ENCODE data around the gene ANKS1B.
"Not testable (repeated sequence)": the region's sequence is repeated elsewhere in the genome, so short reads cannot be mapped to it uniquely, and the experiment has no call there.

Gene ANKS1B

DNA sequence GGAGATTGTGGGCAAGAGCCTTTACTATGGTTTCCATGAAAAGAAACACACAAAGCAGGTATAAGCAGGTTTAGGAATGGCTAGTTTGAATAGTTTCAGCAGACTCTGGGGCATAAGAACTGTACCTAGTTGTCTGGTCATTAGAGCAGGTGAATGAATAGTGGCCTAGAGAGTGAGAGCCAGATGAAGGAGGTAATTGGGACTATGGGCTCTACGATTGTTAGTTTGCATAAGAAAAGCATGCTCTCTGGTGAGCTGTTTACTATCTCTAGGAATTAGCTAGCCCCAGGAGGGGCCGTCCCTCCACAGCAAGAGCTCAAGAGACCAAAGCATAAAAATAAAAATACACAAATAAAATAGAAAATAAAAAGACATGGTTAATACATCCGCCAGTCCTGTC, 734.6 kb downstream of the ANKS1B start:
- CTCF ChIA-PET = no interaction called here
- Histone ChIP-seq H3K4me1 (ENCODE audit: control insufficient read depth, insufficient read depth, low read length) (no peaks in the 10 kb centered on the region), H3K4me3 (ENCODE audit: low read depth, low read length) (no peak overlapping the region), H3K27ac (ENCODE audit: extremely low read depth, low read depth, low read length) (no peak overlapping the region), H3K9me3 (ENCODE audit: control insufficient read depth, insufficient read depth, low read depth, low read length) (no peaks in the 10 kb centered on the region), H3K36me3 (ENCODE audit: control insufficient read depth in 2 of 2, insufficient read depth in 1 of 2, low read length in 2 of 2) (no peaks in the 10 kb centered on the region)
- no peak for TF ChIP-seq YY1 (tag by site-specific recombination; IDR thresholded peaks at IDR 0.05)
- POLR2A ChIA-PET = no interaction called here

DNA sequence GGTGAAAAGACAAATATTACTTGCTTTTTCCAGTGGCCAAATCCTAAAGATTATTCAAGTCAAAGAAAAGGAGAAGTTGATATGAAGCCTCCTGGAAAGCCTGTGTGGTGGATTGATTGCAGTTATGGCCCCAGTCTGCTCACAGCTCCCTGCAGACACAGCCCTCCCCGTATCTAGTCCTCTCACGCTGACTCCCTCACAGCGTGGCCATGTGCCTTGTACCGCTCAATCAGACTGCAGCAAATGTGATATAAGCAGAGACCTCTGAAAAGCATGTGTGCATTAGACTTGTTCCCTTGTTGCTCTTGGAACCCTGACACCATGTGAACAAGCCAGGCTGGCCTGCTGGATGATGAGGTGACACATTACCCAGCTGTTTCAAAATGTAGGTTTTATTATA, 735.2 kb downstream of the ANKS1B start:
- Histone ChIP-seq H3K4me1 (ENCODE audit: control insufficient read depth, insufficient read depth, low read length) (no peaks in the 10 kb centered on the region), H3K9me3 (ENCODE audit: control insufficient read depth, insufficient read depth, low read depth, low read length) (no peaks in the 10 kb centered on the region), H3K27ac (ENCODE audit: extremely low read depth, low read depth, low read length) (no peak overlapping the region), H3K36me3 (ENCODE audit: control insufficient read depth in 2 of 2, insufficient read depth in 1 of 2, low read length in 2 of 2) (no peaks in the 10 kb centered on the region), H3K4me3 (ENCODE audit: low read depth, low read length) (no peak overlapping the region)
- ChIA-PET CTCF (no interaction called here), POLR2A (no interaction called here)
- no peak for TF ChIP-seq RBAK (tag by site-specific recombination; IDR thresholded peaks at IDR 0.05)
- TF ChIP-seq, protein P1, sequence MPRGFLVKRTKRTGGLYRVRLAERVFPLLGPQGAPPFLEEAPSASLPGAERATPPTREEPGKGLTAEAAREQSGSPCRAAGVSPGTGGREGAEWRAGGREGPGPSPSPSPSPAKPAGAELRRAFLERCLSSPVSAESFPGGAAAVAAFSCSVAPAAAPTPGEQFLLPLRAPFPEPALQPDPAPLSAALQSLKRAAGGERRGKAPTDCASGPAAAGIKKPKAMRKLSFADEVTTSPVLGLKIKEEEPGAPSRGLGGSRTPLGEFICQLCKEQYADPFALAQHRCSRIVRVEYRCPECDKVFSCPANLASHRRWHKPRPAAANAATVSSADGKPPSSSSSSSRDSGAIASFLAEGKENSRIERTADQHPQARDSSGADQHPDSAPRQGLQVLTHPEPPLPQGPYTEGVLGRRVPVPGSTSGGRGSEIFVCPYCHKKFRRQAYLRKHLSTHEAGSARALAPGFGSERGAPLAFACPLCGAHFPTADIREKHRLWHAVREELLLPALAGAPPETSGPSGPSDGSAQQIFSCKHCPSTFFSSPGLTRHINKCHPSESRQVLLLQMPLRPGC (tag by site-specific recombination; IDR thresholded peaks at IDR 0.05) = no peak
- TF ChIP-seq, protein P2, sequence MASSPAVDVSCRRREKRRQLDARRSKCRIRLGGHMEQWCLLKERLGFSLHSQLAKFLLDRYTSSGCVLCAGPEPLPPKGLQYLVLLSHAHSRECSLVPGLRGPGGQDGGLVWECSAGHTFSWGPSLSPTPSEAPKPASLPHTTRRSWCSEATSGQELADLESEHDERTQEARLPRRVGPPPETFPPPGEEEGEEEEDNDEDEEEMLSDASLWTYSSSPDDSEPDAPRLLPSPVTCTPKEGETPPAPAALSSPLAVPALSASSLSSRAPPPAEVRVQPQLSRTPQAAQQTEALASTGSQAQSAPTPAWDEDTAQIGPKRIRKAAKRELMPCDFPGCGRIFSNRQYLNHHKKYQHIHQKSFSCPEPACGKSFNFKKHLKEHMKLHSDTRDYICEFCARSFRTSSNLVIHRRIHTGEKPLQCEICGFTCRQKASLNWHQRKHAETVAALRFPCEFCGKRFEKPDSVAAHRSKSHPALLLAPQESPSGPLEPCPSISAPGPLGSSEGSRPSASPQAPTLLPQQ (tag by site-specific recombination; IDR thresholded peaks at IDR 0.05) = no peak
- TF ChIP-seq, protein P3, sequence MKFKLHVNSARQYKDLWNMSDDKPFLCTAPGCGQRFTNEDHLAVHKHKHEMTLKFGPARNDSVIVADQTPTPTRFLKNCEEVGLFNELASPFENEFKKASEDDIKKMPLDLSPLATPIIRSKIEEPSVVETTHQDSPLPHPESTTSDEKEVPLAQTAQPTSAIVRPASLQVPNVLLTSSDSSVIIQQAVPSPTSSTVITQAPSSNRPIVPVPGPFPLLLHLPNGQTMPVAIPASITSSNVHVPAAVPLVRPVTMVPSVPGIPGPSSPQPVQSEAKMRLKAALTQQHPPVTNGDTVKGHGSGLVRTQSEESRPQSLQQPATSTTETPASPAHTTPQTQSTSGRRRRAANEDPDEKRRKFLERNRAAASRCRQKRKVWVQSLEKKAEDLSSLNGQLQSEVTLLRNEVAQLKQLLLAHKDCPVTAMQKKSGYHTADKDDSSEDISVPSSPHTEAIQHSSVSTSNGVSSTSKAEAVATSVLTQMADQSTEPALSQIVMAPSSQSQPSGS (tag by site-specific recombination; IDR thresholded peaks at IDR 0.05; ENCODE audit: low read depth) = no peak
- TF ChIP-seq, protein P4, sequence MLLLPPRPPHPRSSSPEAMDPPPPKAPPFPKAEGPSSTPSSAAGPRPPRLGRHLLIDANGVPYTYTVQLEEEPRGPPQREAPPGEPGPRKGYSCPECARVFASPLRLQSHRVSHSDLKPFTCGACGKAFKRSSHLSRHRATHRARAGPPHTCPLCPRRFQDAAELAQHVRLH (tag by site-specific recombination; IDR thresholded peaks at IDR 0.05) = no peak
- no peak for TF ChIP-seq ZNF596 (tag by site-specific recombination; IDR thresholded peaks at IDR 0.05)

DNA sequence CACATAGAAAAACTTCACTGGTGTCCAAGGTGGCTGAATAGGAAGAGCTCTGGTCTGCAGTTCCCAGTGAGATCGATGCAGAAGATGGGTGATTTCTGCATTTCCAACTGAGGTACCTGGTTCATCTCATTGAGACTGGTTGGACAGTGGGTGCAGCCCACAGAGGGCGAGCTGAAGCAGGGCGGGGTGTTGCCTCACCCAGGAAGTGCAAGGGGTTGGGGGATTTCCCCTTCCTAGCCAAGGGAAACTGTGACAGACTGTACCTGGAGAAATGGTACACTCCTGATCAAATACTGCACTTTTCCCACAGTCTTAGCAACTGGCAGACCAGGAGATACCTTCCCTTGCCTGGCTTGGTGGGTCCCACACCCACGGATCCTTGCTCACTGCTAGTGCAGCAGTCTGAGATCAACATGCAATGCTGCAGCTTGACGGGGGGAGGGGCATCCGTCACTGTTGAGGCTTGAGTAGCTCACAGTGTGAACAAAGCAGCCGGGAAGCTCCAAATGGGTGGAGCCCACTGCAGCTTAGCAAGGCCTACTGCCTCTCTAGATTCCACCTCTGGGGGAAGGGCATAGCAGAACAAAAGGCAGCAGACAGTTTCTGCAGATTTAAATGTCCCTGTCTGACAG, 746.7 kb downstream of the ANKS1B start:
- CTCF ChIA-PET = interaction anchor here (0.6 kb wide), 1 partner anchor 454 kb away, joined by 4 read pairs; no protein-coding TSS in a partner anchor
- H3K9me3 ChIP-seq (ENCODE audit: control insufficient read depth, insufficient read depth, low read depth, low read length); H3K4me3 ChIP-seq (ENCODE audit: low read depth, low read length); H3K36me3 ChIP-seq (ENCODE audit: control insufficient read depth in 2 of 2, insufficient read depth in 1 of 2, low read length in 2 of 2); H3K4me1 ChIP-seq (ENCODE audit: control insufficient read depth, insufficient read depth, low read length); POLR2A ChIA-PET; H3K27ac ChIP-seq (ENCODE audit: extremely low read depth, low read depth, low read length): not testable (repeated sequence)

DNA sequence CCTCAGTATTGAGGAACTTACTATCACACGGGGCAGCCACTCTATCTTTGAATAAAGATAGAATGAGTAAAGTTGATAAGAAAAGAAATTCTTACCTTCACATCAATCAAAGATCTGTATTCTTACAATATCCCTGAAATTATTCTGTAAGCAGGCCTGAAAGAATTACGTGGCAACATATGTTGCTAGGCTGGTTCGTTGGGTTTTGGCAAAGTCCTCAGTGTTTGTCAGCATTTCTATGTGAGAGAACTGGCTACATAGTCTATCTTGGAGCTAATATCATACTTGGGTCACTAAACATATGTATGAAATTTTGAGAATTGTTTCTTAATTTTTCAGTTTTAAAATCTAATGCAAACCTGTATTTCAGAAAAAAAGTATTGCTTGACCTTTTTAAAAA, 749.4 kb downstream of the ANKS1B start:
- no peaks in the 10 kb centered on the region for H3K36me3 ChIP-seq (ENCODE audit: control insufficient read depth in 2 of 2, insufficient read depth in 1 of 2, low read length in 2 of 2)
- H3K4me1 ChIP-seq (ENCODE audit: control insufficient read depth, insufficient read depth, low read length) = no peaks in the 10 kb centered on the region
- no peaks in the 10 kb centered on the region for H3K9me3 ChIP-seq (ENCODE audit: control insufficient read depth, insufficient read depth, low read depth, low read length)
- CTCF ChIA-PET = no interaction called here
- POLR2A ChIA-PET = no interaction called here
- H3K4me3 ChIP-seq (ENCODE audit: low read depth, low read length) = no peak overlapping the region
- no peak overlapping the region for H3K27ac ChIP-seq (ENCODE audit: extremely low read depth, low read depth, low read length)
- TF ChIP-seq, protein P5, sequence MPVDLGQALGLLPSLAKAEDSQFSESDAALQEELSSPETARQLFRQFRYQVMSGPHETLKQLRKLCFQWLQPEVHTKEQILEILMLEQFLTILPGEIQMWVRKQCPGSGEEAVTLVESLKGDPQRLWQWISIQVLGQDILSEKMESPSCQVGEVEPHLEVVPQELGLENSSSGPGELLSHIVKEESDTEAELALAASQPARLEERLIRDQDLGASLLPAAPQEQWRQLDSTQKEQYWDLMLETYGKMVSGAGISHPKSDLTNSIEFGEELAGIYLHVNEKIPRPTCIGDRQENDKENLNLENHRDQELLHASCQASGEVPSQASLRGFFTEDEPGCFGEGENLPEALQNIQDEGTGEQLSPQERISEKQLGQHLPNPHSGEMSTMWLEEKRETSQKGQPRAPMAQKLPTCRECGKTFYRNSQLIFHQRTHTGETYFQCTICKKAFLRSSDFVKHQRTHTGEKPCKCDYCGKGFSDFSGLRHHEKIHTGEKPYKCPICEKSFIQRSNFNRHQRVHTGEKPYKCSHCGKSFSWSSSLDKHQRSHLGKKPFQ (tag by site-specific recombination; IDR thresholded peaks at IDR 0.05) = no peak
- TF ChIP-seq ZNF350 (tag by site-specific recombination; IDR thresholded peaks at IDR 0.05) (no peak), ZNF112 (tag by site-specific recombination; IDR thresholded peaks at IDR 0.05) (no peak), ZFP69B (tag by site-specific recombination; IDR thresholded peaks at IDR 0.05) (no peak), GLIS1 (tag by site-specific recombination; IDR thresholded peaks at IDR 0.05) (no peak), YY2 (tag by site-specific recombination; IDR thresholded peaks at IDR 0.05) (no peak), TRIM28 (IDR thresholded peaks at IDR 0.05; ENCODE audit: borderline replicate concordance, low read length) (no peak)
- TF ChIP-seq, protein P6, sequence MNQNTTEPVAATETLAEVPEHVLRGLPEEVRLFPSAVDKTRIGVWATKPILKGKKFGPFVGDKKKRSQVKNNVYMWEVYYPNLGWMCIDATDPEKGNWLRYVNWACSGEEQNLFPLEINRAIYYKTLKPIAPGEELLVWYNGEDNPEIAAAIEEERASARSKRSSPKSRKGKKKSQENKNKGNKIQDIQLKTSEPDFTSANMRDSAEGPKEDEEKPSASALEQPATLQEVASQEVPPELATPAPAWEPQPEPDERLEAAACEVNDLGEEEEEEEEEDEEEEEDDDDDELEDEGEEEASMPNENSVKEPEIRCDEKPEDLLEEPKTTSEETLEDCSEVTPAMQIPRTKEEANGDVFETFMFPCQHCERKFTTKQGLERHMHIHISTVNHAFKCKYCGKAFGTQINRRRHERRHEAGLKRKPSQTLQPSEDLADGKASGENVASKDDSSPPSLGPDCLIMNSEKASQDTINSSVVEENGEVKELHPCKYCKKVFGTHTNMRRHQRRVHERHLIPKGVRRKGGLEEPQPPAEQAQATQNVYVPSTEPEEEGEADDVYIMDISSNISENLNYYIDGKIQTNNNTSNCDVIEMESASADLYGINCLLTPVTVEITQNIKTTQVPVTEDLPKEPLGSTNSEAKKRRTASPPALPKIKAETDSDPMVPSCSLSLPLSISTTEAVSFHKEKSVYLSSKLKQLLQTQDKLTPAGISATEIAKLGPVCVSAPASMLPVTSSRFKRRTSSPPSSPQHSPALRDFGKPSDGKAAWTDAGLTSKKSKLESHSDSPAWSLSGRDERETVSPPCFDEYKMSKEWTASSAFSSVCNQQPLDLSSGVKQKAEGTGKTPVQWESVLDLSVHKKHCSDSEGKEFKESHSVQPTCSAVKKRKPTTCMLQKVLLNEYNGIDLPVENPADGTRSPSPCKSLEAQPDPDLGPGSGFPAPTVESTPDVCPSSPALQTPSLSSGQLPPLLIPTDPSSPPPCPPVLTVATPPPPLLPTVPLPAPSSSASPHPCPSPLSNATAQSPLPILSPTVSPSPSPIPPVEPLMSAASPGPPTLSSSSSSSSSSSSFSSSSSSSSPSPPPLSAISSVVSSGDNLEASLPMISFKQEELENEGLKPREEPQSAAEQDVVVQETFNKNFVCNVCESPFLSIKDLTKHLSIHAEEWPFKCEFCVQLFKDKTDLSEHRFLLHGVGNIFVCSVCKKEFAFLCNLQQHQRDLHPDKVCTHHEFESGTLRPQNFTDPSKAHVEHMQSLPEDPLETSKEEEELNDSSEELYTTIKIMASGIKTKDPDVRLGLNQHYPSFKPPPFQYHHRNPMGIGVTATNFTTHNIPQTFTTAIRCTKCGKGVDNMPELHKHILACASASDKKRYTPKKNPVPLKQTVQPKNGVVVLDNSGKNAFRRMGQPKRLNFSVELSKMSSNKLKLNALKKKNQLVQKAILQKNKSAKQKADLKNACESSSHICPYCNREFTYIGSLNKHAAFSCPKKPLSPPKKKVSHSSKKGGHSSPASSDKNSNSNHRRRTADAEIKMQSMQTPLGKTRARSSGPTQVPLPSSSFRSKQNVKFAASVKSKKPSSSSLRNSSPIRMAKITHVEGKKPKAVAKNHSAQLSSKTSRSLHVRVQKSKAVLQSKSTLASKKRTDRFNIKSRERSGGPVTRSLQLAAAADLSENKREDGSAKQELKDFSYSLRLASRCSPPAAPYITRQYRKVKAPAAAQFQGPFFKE (tag by site-specific recombination; IDR thresholded peaks at IDR 0.05; ENCODE audit: borderline replicate concordance) = no peak

Measured in HEK293 (cell line).